Measurements from ENCODE around the gene CD96. TPM values are rescaled to one million over a fixed set of nuclear protein-coding genes. Genes with fewer than 3 reads are reported as not detected.
"Not testable (repeated sequence)": the region's sequence is repeated elsewhere in the genome, so short reads cannot be mapped to it uniquely, and the experiment has no call there.

The CD96 gene
- total RNA-seq, 2 donors from 2014 or later, result 88.9 to 99.6 TPM

- Mint-ChIP-seq H3K4me3 (peak overlapping the region; percentile 40 to 50), H3K27ac (peak overlapping the region; percentile 77), H3K4me1 (ENCODE audit: low read depth) (peaks cover 68% of the 10 kb centered on the region), H3K36me3 (ENCODE audit: insufficient read depth in 2 of 2) (peaks cover 10 to 11% of the 10 kb centered on the region in 2 donors), H3K9me3 (no peaks in the 10 kb centered on the region), H3K27me3 (ENCODE audit: low read depth) (no peaks in the 10 kb centered on the region)
- no peak for ATAC-seq (replicated peaks in 1 of 2)
- no peak for DNase-seq
Measured at GRCh38 chr3:111617912-111618601, 76.1 kb downstream of the CD96 start.

DNA sequence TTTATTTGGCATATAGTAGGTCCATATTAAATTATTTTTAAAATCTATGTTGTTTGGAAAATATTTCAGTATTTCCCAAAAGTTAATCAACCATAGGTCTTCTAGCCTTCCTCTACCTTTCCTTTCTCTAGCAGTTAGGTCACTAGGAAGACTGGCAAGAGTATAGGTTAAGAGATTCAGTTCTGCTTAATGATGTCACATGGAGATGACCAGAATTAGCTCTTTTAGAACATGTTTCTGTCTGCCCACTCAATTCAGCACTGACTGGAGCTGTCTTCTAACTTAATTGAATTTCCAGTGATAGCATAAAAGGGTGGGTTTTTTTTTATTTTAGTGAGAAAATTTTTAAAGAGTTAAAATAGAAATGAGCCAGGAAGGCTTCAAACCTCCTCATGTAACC lies 76.9 kb downstream of the CD96 start:
- no peak for DNase-seq
- ATAC-seq (replicated peaks in 1 of 2), result no peak
- peak overlapping the region; percentile 84 for H3K27ac Mint-ChIP-seq
- peak overlapping the region in 1 of 2 donors; percentile 59 for H3K4me3 Mint-ChIP-seq
- no peaks in the 10 kb centered on the region for H3K9me3 Mint-ChIP-seq
- H3K36me3 Mint-ChIP-seq (ENCODE audit: insufficient read depth in 2 of 2), result peaks cover 10 to 11% of the 10 kb centered on the region in 2 donors
- H3K4me1 Mint-ChIP-seq (ENCODE audit: low read depth), result peaks cover 61% of the 10 kb centered on the region
- no peaks in the 10 kb centered on the region for H3K27me3 Mint-ChIP-seq (ENCODE audit: low read depth)

DNA sequence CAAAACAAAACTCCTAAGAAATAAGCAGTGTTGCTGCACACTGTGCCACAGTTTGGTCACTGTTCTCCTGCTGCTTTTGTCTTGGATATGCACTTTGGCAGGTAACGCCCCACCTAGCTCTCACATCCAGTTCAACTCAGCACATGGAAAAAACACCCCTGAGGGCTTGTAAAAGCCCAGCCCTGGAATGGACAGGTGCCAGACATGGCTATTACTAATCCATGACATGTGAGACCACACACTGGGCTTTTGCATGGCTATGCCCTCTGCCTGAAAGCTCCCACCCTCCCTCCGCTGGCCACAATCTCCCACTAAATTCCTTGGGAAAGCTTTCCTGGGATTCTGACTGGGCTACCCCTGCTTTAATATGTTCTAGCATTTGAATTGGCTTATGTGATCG lies 77.8 kb downstream of the CD96 start:
- H3K36me3 Mint-ChIP-seq (ENCODE audit: insufficient read depth in 2 of 2), result peaks cover 7 to 11% of the 10 kb centered on the region in 2 donors
- DNase-seq (no peak), ATAC-seq (replicated peaks in 1 of 2) (no peak)
- no peaks in the 10 kb centered on the region for H3K27me3 Mint-ChIP-seq (ENCODE audit: low read depth)
- H3K4me1 Mint-ChIP-seq (ENCODE audit: low read depth), result peaks cover 59% of the 10 kb centered on the region
- peak overlapping the region; percentile 79 for H3K27ac Mint-ChIP-seq
- no peak overlapping the region for H3K4me3 Mint-ChIP-seq
- H3K9me3 Mint-ChIP-seq, result no peaks in the 10 kb centered on the region

DNA sequence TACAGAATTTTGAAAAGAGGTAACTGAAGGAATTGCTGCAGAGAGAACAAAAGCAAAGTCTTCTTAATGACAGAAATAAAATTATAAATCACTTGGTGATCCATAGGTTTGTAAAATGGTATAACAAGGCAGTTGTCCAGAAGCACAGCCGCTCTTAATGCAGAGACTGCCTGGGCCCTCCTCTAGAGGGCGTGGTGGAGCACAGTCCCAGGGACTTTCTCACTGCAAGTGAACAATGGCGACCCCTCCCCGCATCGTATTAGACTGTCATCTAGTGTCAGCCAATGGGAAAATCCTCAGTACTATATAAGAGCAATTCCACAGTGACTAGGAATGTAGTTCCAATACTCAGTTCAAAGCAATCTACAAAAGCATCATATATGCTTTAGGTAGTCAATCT lies 79.5 kb downstream of the CD96 start:
- Mint-ChIP-seq H3K27me3 (ENCODE audit: low read depth) (no peaks in the 10 kb centered on the region), H3K9me3 (no peaks in the 10 kb centered on the region), H3K4me1 (ENCODE audit: low read depth) (peaks cover 42% of the 10 kb centered on the region), H3K4me3 (no peak overlapping the region), H3K27ac (no peak overlapping the region), H3K36me3 (ENCODE audit: insufficient read depth in 2 of 2) (peaks cover 4 to 7% of the 10 kb centered on the region in 2 donors)
- ATAC-seq (replicated peaks in 1 of 2) (no peak), DNase-seq (peak; percentile 33 to 52)

- ATAC-seq (replicated peaks in 1 of 2), result no peak
- H3K27me3 Mint-ChIP-seq (ENCODE audit: low read depth), result no peaks in the 10 kb centered on the region
- DNase-seq, result no peak
- H3K9me3 Mint-ChIP-seq, result peaks cover 15 to 18% of the 10 kb centered on the region in 2 donors
- no peak overlapping the region for H3K27ac Mint-ChIP-seq
- peaks cover 24% of the 10 kb centered on the region in 2 donors for H3K36me3 Mint-ChIP-seq (ENCODE audit: insufficient read depth in 2 of 2)
- peaks cover 12% of the 10 kb centered on the region for H3K4me1 Mint-ChIP-seq (ENCODE audit: low read depth)
- H3K4me3 Mint-ChIP-seq, result no peak overlapping the region
Measured at GRCh38 chr3:111627092-111627491, 85.1 kb downstream of the CD96 start.

GRCh38 chr3:111629018-111629417 lies 87.0 kb downstream of the CD96 start:
- not testable (repeated sequence) for H3K27me3 Mint-ChIP-seq (ENCODE audit: low read depth); H3K4me1 Mint-ChIP-seq (ENCODE audit: low read depth); ATAC-seq (replicated peaks in 1 of 2); DNase-seq; H3K4me3 Mint-ChIP-seq
- H3K9me3 Mint-ChIP-seq, result peaks cover 15 to 18% of the 10 kb centered on the region in 2 donors
- H3K36me3 Mint-ChIP-seq (ENCODE audit: insufficient read depth in 2 of 2), result peaks cover 24% of the 10 kb centered on the region in 2 donors
- peak overlapping the region; percentile 1 for H3K27ac Mint-ChIP-seq

DNA sequence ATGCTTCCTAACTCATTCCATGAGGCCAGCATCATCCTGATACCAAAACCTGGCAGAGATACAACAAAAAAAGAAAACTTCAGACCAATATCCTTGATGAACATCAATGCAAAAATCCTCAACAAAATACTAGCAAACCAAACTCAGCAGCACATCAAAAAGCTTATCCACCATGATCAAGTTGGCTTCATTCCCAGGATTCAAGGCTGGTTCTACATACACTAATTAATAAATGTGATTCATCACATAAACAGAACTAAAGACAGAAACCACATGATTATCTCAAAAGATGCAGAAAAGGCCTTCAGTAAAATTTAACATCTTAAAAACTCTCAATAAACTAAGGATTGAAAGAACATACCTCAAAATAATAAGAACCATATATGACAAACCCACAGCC lies 88.6 kb downstream of the CD96 start:
- H3K4me3 Mint-ChIP-seq; DNase-seq; H3K4me1 Mint-ChIP-seq (ENCODE audit: low read depth); ATAC-seq (replicated peaks in 1 of 2); H3K27me3 Mint-ChIP-seq (ENCODE audit: low read depth): not testable (repeated sequence)
- peaks cover 15 to 18% of the 10 kb centered on the region in 2 donors for H3K9me3 Mint-ChIP-seq
- H3K27ac Mint-ChIP-seq, result peak overlapping the region; percentile 59
- H3K36me3 Mint-ChIP-seq (ENCODE audit: insufficient read depth in 2 of 2), result peaks cover 20 to 24% of the 10 kb centered on the region in 2 donors

DNA sequence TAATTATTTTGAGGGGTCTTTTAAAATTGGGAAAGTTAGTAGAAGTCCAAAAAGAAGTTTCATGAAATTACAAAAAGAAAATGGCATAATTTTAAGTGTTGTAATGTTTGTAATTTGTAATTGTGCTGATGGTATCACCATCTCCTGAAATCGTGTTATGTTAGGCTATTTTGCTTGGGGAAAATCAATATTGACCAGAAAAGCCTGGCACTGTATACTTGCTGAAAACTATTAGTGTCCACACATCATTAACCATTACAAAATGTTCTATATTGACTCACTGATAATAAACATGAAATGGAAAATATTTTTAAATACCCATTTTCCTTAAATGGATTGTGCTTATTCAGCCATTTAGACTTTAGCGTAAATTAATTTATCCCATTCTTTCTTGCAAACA lies 93.4 kb downstream of the CD96 start:
- ATAC-seq (replicated peaks in 1 of 2), result no peak
- DNase-seq, result no peak
- H3K9me3 Mint-ChIP-seq, result peaks cover 4 to 12% of the 10 kb centered on the region in 2 donors
- H3K4me3 Mint-ChIP-seq, result no peak overlapping the region
- no peak overlapping the region for H3K27ac Mint-ChIP-seq
- H3K4me1 Mint-ChIP-seq (ENCODE audit: low read depth), result no peaks in the 10 kb centered on the region
- H3K36me3 Mint-ChIP-seq (ENCODE audit: insufficient read depth in 2 of 2), result peaks cover 6 to 21% of the 10 kb centered on the region in 2 donors
- H3K27me3 Mint-ChIP-seq (ENCODE audit: low read depth), result no peaks in the 10 kb centered on the region

GRCh38 chr3:111636366-111636885 lies 94.4 kb downstream of the CD96 start:
- Mint-ChIP-seq H3K36me3 (ENCODE audit: insufficient read depth in 2 of 2) (peaks cover 8 to 21% of the 10 kb centered on the region in 2 donors), H3K27ac (no peak overlapping the region)

DNA sequence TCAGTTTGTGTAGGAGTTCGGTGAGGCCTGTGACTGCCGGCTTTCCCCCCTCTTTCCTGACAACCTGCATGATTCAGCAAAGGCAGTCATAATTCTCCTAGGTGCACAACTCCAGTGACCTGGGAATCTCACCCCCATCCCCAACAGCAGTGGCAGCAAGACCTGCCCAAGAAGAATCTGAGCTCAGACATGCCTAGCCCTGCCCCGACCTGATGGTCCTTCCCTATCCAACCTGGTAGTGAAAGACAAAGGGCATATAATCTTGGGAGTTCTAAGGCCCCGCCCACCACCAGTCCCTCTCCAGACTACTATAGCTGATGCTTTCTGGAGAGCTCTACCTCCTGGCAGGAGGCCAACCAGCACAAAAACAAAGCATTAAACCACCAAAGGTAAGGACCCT lies 97.3 kb downstream of the CD96 start:
- Mint-ChIP-seq H3K36me3 (ENCODE audit: insufficient read depth in 2 of 2) (peaks cover 19 to 43% of the 10 kb centered on the region in 2 donors), H3K4me1 (ENCODE audit: low read depth) (no peaks in the 10 kb centered on the region), H3K27me3 (ENCODE audit: low read depth) (no peaks in the 10 kb centered on the region), H3K27ac (no peak overlapping the region), H3K9me3 (peaks cover 12 to 22% of the 10 kb centered on the region in 2 donors), H3K4me3 (no peak overlapping the region)
- no peak for DNase-seq
- no peak for ATAC-seq (replicated peaks in 1 of 2)

More at GRCh38 chr3:111636366-111636885, 94.4 kb downstream of the CD96 start:
- Mint-ChIP-seq H3K4me1 (ENCODE audit: low read depth) (no peaks in the 10 kb centered on the region), H3K9me3 (peaks cover 4 to 7% of the 10 kb centered on the region in 2 donors), H3K4me3 (no peak overlapping the region), H3K27me3 (ENCODE audit: low read depth) (no peaks in the 10 kb centered on the region)
- DNase-seq, result no peak
- no peak for ATAC-seq (replicated peaks in 1 of 2)

DNA sequence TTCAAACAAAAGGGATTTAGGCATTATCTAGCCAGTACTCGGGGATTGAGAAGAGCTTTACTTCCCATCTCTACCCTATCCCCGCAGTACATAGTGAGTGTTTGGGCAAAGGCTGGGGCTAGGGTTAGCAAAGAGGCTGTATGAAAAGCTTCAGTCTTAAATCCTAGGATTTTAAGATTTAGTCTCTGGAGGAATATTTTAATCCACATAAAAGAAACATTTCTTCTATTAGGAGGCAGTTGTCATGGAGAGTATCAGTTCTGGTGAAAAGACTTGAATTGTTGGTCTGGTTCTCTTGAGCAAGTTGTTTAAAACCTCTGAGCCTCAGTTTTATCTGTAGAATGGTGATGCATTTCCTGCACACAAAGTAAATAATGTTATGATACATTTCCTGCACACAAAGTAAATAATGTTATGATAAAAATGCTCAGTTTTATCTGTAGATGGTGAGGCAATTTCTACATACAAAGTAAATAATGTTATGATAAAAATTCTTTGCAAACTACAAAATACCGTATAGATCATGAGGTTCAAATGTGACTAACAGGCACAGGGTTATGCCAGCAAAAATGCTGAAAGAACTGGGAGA lies 107.1 kb downstream of the CD96 start:
- peak overlapping the region; percentile 5 for H3K27ac Mint-ChIP-seq
- H3K4me1 Mint-ChIP-seq (ENCODE audit: low read depth), result peaks cover 17% of the 10 kb centered on the region
- no peak overlapping the region for H3K4me3 Mint-ChIP-seq
- DNase-seq (no peak), ATAC-seq (replicated peaks in 1 of 2) (peak in 1 of 2 donors; percentile 26)
- peaks cover 7 to 23% of the 10 kb centered on the region in 2 donors for H3K36me3 Mint-ChIP-seq (ENCODE audit: insufficient read depth in 2 of 2)
- peaks cover 2 to 4% of the 10 kb centered on the region in 2 donors for H3K9me3 Mint-ChIP-seq
- H3K27me3 Mint-ChIP-seq (ENCODE audit: low read depth), result no peaks in the 10 kb centered on the region

- Mint-ChIP-seq H3K4me3 (no peak overlapping the region), H3K4me1 (ENCODE audit: low read depth) (peaks cover 17% of the 10 kb centered on the region), H3K9me3 (peaks cover 2% of the 10 kb centered on the region in 2 donors), H3K36me3 (ENCODE audit: insufficient read depth in 2 of 2) (peaks cover 7 to 22% of the 10 kb centered on the region in 2 donors), H3K27ac (peak overlapping the region; percentile 67), H3K27me3 (ENCODE audit: low read depth) (no peaks in the 10 kb centered on the region)
- no peak for ATAC-seq (replicated peaks in 1 of 2)
- DNase-seq, result no peak
Measured at GRCh38 chr3:111650378-111651275, 108.6 kb downstream of the CD96 start.

Measured in activated T-cell treated with anti-CD3 and anti-CD28 coated beads, Interleukin-2, amount 50 U/mL, for 72 hours (primary cell).